DMS53 (cell line): ENCODE results near the gene RGMB.

Experiments
- DNase-seq: peaks from one replicate; lab custom pipeline; 2025; lab: John Stamatoyannopoulos, UW

Gene RGMB

GRCh38 chr5:98785244-98785643, 11.8 kb downstream of the RGMB start:
- no peak for DNase-seq

- no peak for DNase-seq
Observed at GRCh38 chr5:98786191-98786853, 12.9 kb downstream of the RGMB start.

GRCh38 chr5:98787131-98787719, 13.8 kb downstream of the RGMB start:
- DNase-seq, result no peak

- no peak for DNase-seq
Observed at GRCh38 chr5:98789029-98789428, 15.6 kb downstream of the RGMB start.

GRCh38 chr5:98791001-98791519, 17.6 kb downstream of the RGMB start:
- DNase-seq, result no peak

GRCh38 chr5:98791898-98792580, 18.6 kb downstream of the RGMB start:
- DNase-seq, result no peak

- DNase-seq, result no peak
Observed at GRCh38 chr5:98793223-98793622, 19.8 kb downstream of the RGMB start.

- no peak for DNase-seq
Observed at GRCh38 chr5:98794001-98794400, 20.5 kb downstream of the RGMB start.

- DNase-seq, result no peak
Observed at GRCh38 chr5:98794414-98795080, 21.1 kb downstream of the RGMB start.

- DNase-seq, result no peak
Observed at GRCh38 chr5:98795243-98795642, 21.8 kb downstream of the RGMB start.

GRCh38 chr5:98796197-98796972, 22.9 kb downstream of the RGMB start:
- DNase-seq, result peak; percentile 72

GRCh38 chr5:98798371-98798770, 24.9 kb downstream of the RGMB start:
- DNase-seq, result no peak

GRCh38 chr5:98798847-98799246, 25.4 kb downstream of the RGMB start:
- no peak for DNase-seq

- no peak for DNase-seq
Observed at GRCh38 chr5:98804066-98804465, 30.6 kb downstream of the RGMB start.

GRCh38 chr5:98805070-98805469, 31.6 kb downstream of the RGMB start:
- DNase-seq, result no peak

GRCh38 chr5:98807806-98808205, 34.3 kb downstream of the RGMB start:
- DNase-seq, result no peak

GRCh38 chr5:98810206-98810605, 36.7 kb downstream of the RGMB start:
- DNase-seq, result no peak

GRCh38 chr5:98813755-98814154, 40.3 kb downstream of the RGMB start:
- no peak for DNase-seq

GRCh38 chr5:98816582-98817222, 43.2 kb downstream of the RGMB start:
- peak; percentile 82 for DNase-seq

GRCh38 chr5:98825582-98826375, 52.3 kb downstream of the RGMB start:
- no peak for DNase-seq

GRCh38 chr5:98827161-98827560, 53.7 kb downstream of the RGMB start:
- DNase-seq, result peak; percentile 69
